Activated T-cell treated with anti-CD3 and anti-CD28 coated beads, Interleukin-2, amount 50 U/mL, for 4 hours (primary cell): ENCODE results near the gene DPF1. TPM values are rescaled to one million over a fixed set of nuclear protein-coding genes. Genes with fewer than 3 reads are reported as not detected.

Experiments used
- ATAC-seq, 2 donors: fragments of 200-7000 bp; cut with Tn5 transposase; one replicate each; pipeline ENCODE4 v1.10.0; 2021
- DNase-seq: peaks from one replicate; pipeline ENCODE4 v3.0.0-alpha.2; 2020
- H3K27me3 Mint-ChIP-seq: one replicate; pipeline ENCODE4 v1.8.0; 2021; ENCODE audit warnings: low read depth, mixed read lengths
- H3K36me3 Mint-ChIP-seq: one replicate; pipeline ENCODE4 v1.8.0; 2022; ENCODE audit warnings: mixed read lengths; ENCODE audit not compliant: insufficient read depth
- H3K4me1 Mint-ChIP-seq: one replicate; pipeline ENCODE4 v1.8.0; 2021; ENCODE audit warnings: low read depth, mixed read lengths
- H3K4me3 Mint-ChIP-seq: one replicate; pipeline ENCODE4 v1.8.0; 2021; ENCODE audit warnings: mild to moderate bottlenecking, moderate library complexity, mixed read lengths
- H3K9me3 Mint-ChIP-seq: one replicate; pipeline ENCODE4 v1.8.0; 2021; ENCODE audit warnings: mixed read lengths
- total RNA-seq, 3 donors: library from RNA; stranded (reverse); gene quantifications; one replicate each; pipeline ENCODE4 v1.2.1, GENCODE V29; 2021

The DPF1 gene
- total RNA-seq, 3 donors from 2014 or later = 0.40 to 0.45 (median 0.43) TPM

DNA sequence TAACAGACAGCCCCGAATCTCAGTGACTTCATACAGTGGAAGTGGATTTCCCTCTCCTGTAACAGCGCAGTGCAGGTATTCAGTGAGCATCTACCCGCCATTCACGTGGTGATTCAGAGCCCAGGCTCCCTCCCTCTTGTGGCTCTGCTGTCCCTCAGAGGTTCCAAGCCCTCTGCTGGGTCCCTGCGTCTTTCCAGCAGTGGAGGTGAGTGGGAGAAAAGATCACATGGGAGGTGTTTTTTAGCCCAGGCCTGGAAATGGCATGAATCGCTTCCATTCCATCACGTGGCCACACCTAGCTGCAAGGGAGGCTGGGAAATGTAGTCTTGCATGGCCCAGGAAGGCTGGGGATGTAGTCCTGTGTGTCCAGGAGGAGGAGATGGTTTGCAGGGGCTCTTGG is 61.4 kb downstream of the DPF1 start:
- ATAC-seq (no peak), DNase-seq (no peak)
- peaks cover 53% of the 10 kb centered on the region for H3K36me3 Mint-ChIP-seq
- no peak overlapping the region for H3K4me3 Mint-ChIP-seq
- no peaks in the 10 kb centered on the region for H3K9me3 Mint-ChIP-seq
- H3K27me3 Mint-ChIP-seq = no peaks in the 10 kb centered on the region
- H3K4me1 Mint-ChIP-seq = no peaks in the 10 kb centered on the region

DNA sequence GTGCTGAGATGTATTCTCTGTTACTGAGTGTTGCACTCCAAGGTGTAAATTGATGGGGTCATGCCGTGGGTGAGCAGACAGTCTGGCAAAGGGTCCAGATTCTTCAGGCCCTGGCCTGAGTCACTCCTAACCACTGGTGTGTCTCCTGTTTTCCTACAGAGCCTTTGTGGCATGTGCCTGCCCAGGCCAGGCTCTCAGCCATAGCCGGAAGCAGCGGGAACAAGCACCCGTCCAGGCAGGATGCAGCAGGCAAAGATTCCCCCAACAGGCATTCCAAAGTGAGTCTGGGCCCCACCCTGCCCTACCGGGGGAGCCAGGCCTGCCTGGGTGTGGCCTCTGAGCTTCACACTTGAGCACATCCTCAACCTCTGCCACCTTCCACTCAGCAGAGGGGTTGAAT is 61.9 kb downstream of the DPF1 start:
- ATAC-seq = no peak
- Mint-ChIP-seq H3K27me3 (no peaks in the 10 kb centered on the region), H3K9me3 (no peaks in the 10 kb centered on the region), H3K36me3 (peaks cover 56% of the 10 kb centered on the region), H3K4me3 (no peak overlapping the region), H3K4me1 (no peaks in the 10 kb centered on the region)
- no peak for DNase-seq

Other genes starting within 250 kb of the DPF1 start
- 1 to 10 TPM in 1 of 3 donors, under 1 TPM in 2; 0.34 to 1.8 (median 0.46) TPM for gene PPP1R14A, start 32.2 kb upstream of the DPF1 start, total RNA-seq
- gene SPINT2, start 40.4 kb upstream of the DPF1 start, total RNA-seq = 10 to 100 TPM; 15.6 to 27.5 (median 20.6) TPM
- not detected for gene C19orf33, start 80.0 kb upstream of the DPF1 start, total RNA-seq
- gene YIF1B, start 91.7 kb upstream of the DPF1 start, total RNA-seq = 10 to 100 TPM; 48.0 to 60.1 (median 50.4) TPM
- 10 to 100 TPM in 1 of 3 donors, 1 to 10 TPM in 2; 9.2 to 10.9 (median 9.8) TPM for gene KCNK6, start 95.6 kb upstream of the DPF1 start, total RNA-seq
- 1 to 10 TPM; 2.4 to 3.1 (median 3.0) TPM for gene CATSPERG, start 111.6 kb upstream of the DPF1 start, total RNA-seq
- 100 to 1,000 TPM; 331 to 368 (median 337) TPM for gene PSMD8, start 150.3 kb upstream of the DPF1 start, total RNA-seq
- gene GGN, start 163.8 kb upstream of the DPF1 start, total RNA-seq = under 1 TPM in 2 of 3 donors, not detected in 1; 0.11 TPM
- gene SPRED3, start 164.5 kb upstream of the DPF1 start, total RNA-seq = under 1 TPM; 0.46 to 0.74 (median 0.57) TPM
- gene FAM98C, start 178.9 kb upstream of the DPF1 start, total RNA-seq = 10 to 100 TPM; 22.7 to 27.5 (median 24.5) TPM
- gene RASGRP4, start 202.0 kb upstream of the DPF1 start, total RNA-seq = 1 to 10 TPM in 2 of 3 donors, under 1 TPM in 1; 0.66 to 1.4 (median 1.2) TPM
- 1 to 10 TPM; 2.3 to 3.9 (median 3.2) TPM for gene RYR1, start 209.5 kb upstream of the DPF1 start, total RNA-seq